Liver (tissue), 3 donors: ENCODE data around the gene SUGCT.

Experiments used
- EGR1 ChIP-seq, 2 donors: IDR thresholded peaks; 2 replicates each; pipeline ENCODE4 v1.6.1; 2016 to 2018; ENCODE audit warnings: antibody characterized with exemption in 2 of 2, low read depth in 2 of 2
- JUND ChIP-seq, 2 donors: IDR thresholded peaks; 2 replicates each; pipeline ENCODE4 v1.6.1; 2016; ENCODE audit warnings: antibody characterized with exemption in 2 of 2
- MAX ChIP-seq: IDR thresholded peaks from 2 replicates; pipeline ENCODE4 v1.6.1; 2016; ENCODE audit warnings: antibody characterized with exemption
- NR2F2 ChIP-seq: IDR thresholded peaks from 2 replicates; pipeline ENCODE4 v1.6.1; 2016; ENCODE audit warnings: antibody characterized with exemption
- RAD21 ChIP-seq, 2 donors: IDR thresholded peaks; 2 replicates each; pipeline ENCODE4 v1.6.1; 2016; ENCODE audit warnings: antibody characterized with exemption in 2 of 2, mild to moderate bottlenecking in 2 of 2
- SP1 ChIP-seq: IDR thresholded peaks from 2 replicates; pipeline ENCODE4 v1.6.1; 2018; ENCODE audit warnings: antibody characterized with exemption, mild to moderate bottlenecking
- TAF1 ChIP-seq: conservative IDR thresholded peaks from 2 replicates; pipeline ENCODE4 v1.6.1; 2016; ENCODE audit warnings: antibody characterized with exemption, mild to moderate bottlenecking
- YY1 ChIP-seq: IDR thresholded peaks from 2 replicates; pipeline ENCODE4 v1.6.1; 2016; ENCODE audit warnings: antibody characterized with exemption, mild to moderate bottlenecking
- TF ChIP-seq, protein P1 (sequence below): fragments of 150-350 bp; IDR thresholded peaks from 2 replicates; pipeline ENCODE4 v1.5.1; 2017; ENCODE audit warnings: improper control_type of control experiment, low read depth, low read length; ENCODE audit not compliant: missing input control
- TF ChIP-seq, protein P2 (sequence below): IDR thresholded peaks from 2 replicates; pipeline ENCODE4 v1.6.1; 2016; ENCODE audit warnings: antibody characterized with exemption
- TF ChIP-seq, protein P3 (sequence below): IDR thresholded peaks from 2 replicates; pipeline ENCODE4 v1.6.1; 2016; ENCODE audit warnings: antibody characterized with exemption, mild to moderate bottlenecking
- donor health status: healthy.
- donor health status: healthy.

GRCh38 chr7:40425696-40426095, 290.9 kb downstream of the SUGCT start:
- TF ChIP-seq, protein P1, sequence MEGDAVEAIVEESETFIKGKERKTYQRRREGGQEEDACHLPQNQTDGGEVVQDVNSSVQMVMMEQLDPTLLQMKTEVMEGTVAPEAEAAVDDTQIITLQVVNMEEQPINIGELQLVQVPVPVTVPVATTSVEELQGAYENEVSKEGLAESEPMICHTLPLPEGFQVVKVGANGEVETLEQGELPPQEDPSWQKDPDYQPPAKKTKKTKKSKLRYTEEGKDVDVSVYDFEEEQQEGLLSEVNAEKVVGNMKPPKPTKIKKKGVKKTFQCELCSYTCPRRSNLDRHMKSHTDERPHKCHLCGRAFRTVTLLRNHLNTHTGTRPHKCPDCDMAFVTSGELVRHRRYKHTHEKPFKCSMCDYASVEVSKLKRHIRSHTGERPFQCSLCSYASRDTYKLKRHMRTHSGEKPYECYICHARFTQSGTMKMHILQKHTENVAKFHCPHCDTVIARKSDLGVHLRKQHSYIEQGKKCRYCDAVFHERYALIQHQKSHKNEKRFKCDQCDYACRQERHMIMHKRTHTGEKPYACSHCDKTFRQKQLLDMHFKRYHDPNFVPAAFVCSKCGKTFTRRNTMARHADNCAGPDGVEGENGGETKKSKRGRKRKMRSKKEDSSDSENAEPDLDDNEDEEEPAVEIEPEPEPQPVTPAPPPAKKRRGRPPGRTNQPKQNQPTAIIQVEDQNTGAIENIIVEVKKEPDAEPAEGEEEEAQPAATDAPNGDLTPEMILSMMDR: no peak
- no peak for TF ChIP-seq JUND (IDR thresholded peaks at IDR 0.05)
- no peak for TF ChIP-seq MAX
- TF ChIP-seq, protein P2, sequence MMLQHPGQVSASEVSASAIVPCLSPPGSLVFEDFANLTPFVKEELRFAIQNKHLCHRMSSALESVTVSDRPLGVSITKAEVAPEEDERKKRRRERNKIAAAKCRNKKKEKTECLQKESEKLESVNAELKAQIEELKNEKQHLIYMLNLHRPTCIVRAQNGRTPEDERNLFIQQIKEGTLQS: no peak
- TF ChIP-seq RAD21 (IDR thresholded peaks at IDR 0.05): no peak
- TF ChIP-seq, protein P3, sequence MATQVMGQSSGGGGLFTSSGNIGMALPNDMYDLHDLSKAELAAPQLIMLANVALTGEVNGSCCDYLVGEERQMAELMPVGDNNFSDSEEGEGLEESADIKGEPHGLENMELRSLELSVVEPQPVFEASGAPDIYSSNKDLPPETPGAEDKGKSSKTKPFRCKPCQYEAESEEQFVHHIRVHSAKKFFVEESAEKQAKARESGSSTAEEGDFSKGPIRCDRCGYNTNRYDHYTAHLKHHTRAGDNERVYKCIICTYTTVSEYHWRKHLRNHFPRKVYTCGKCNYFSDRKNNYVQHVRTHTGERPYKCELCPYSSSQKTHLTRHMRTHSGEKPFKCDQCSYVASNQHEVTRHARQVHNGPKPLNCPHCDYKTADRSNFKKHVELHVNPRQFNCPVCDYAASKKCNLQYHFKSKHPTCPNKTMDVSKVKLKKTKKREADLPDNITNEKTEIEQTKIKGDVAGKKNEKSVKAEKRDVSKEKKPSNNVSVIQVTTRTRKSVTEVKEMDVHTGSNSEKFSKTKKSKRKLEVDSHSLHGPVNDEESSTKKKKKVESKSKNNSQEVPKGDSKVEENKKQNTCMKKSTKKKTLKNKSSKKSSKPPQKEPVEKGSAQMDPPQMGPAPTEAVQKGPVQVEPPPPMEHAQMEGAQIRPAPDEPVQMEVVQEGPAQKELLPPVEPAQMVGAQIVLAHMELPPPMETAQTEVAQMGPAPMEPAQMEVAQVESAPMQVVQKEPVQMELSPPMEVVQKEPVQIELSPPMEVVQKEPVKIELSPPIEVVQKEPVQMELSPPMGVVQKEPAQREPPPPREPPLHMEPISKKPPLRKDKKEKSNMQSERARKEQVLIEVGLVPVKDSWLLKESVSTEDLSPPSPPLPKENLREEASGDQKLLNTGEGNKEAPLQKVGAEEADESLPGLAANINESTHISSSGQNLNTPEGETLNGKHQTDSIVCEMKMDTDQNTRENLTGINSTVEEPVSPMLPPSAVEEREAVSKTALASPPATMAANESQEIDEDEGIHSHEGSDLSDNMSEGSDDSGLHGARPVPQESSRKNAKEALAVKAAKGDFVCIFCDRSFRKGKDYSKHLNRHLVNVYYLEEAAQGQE: no peak
- TF ChIP-seq EGR1 (IDR thresholded peaks at IDR 0.05; ENCODE audit: low read depth in 2 of 2): no peak
- no peak for TF ChIP-seq NR2F2
- no peak for TF ChIP-seq YY1
- no peak for TF ChIP-seq SP1
- TF ChIP-seq TAF1: no peak
